M059J (cell line): ENCODE data around the gene LDLRAD3. TPM values are rescaled to one million over a fixed set of nuclear protein-coding genes. Genes with fewer than 3 reads are reported as not detected.

ENCODE experiments used
- DNase-seq: peaks from one replicate; pipeline ENCODE4 v3.0.0-alpha.2; 2012; ENCODE audit warnings: low read depth
- total RNA-seq: library from RNA; depleted of rRNA; stranded (reverse); fragments of >200 nt; shearing (Covaris generic); gene quantifications from 2 replicates; pipeline ENCODE4 v1.2.3, GENCODE V29; 2014

LDLRAD3 gene
- total RNA-seq, 1 experiment from 2014 or later: 12.1 TPM

GRCh38 chr11:36271794-36272407 is 328.0 kb downstream of the LDLRAD3 start:
- DNase-seq: peak; percentile 72

GRCh38 chr11:36273110-36273509 is 329.2 kb downstream of the LDLRAD3 start:
- peak; percentile 24 for DNase-seq

GRCh38 chr11:36274414-36274813 is 330.6 kb downstream of the LDLRAD3 start:
- DNase-seq: no peak

GRCh38 chr11:36278531-36279282 is 334.8 kb downstream of the LDLRAD3 start:
- peak; percentile 18 for DNase-seq

GRCh38 chr11:36280531-36280930 is 336.7 kb downstream of the LDLRAD3 start:
- no peak for DNase-seq
